ENCODE data around the gene GLT8D2. TPM values are rescaled to one million over a fixed set of nuclear protein-coding genes. Genes with fewer than 3 reads are reported as not detected.

Gene GLT8D2
- polyA plus RNA-seq, 2 of the 4 experiments (the other 2 are of a cell fraction), result 0.27 to 0.43 TPM

Other genes with a start within 250 kb of the GLT8D2 start
- gene NT5DC3, start 209.0 kb downstream of the GLT8D2 start, polyA plus RNA-seq (2011; rRNA removed), result 5.2 and 8.8 TPM in 2 replicates
- gene NT5DC3, start 209.0 kb downstream of the GLT8D2 start, polyA plus RNA-seq (2017; fragmentation: RNase III; extraction: RNeasy Plus Mini Kit Qiagen cat#74134 plus additional on column Dnase treatment), result 5.6 to 6.7 TPM (median 6.3 TPM) in 3 replicates
- gene HSP90B1, start 119.8 kb downstream of the GLT8D2 start, polyA plus RNA-seq (2011; rRNA removed), result 694 and 915 TPM in 2 replicates
- gene HSP90B1, start 119.8 kb downstream of the GLT8D2 start, polyA plus RNA-seq (2017; fragmentation: RNase III; extraction: RNeasy Plus Mini Kit Qiagen cat#74134 plus additional on column Dnase treatment), result 619 to 636 TPM (median 624 TPM) in 3 replicates
- 48.2 and 65.4 TPM in 2 replicates for gene TDG, start 84.3 kb downstream of the GLT8D2 start, polyA plus RNA-seq (2011; rRNA removed)
- gene TDG, start 84.3 kb downstream of the GLT8D2 start, polyA plus RNA-seq (2017; fragmentation: RNase III; extraction: RNeasy Plus Mini Kit Qiagen cat#74134 plus additional on column Dnase treatment), result 28.7 to 30.8 TPM (median 30.5 TPM) in 3 replicates
- 10.0 and 10.6 TPM in 2 replicates for gene HCFC2, start 14.3 kb upstream of the GLT8D2 start, polyA plus RNA-seq (2011; rRNA removed)
- gene HCFC2, start 14.3 kb upstream of the GLT8D2 start, polyA plus RNA-seq (2017; fragmentation: RNase III; extraction: RNeasy Plus Mini Kit Qiagen cat#74134 plus additional on column Dnase treatment), result 5.0 to 5.8 TPM (median 5.0 TPM) in 3 replicates
- 40.0 and 70.2 TPM in 2 replicates for gene NFYB, start 88.0 kb upstream of the GLT8D2 start, polyA plus RNA-seq (2011; rRNA removed)
- gene NFYB, start 88.0 kb upstream of the GLT8D2 start, polyA plus RNA-seq (2017; fragmentation: RNase III; extraction: RNeasy Plus Mini Kit Qiagen cat#74134 plus additional on column Dnase treatment), result 45.2 to 48.3 TPM (median 45.4 TPM) in 3 replicates
- gene TXNRD1, start 165.6 kb upstream of the GLT8D2 start, polyA plus RNA-seq (2011; rRNA removed), result 1,230 and 1,348 TPM in 2 replicates
- gene TXNRD1, start 165.6 kb upstream of the GLT8D2 start, polyA plus RNA-seq (2017; fragmentation: RNase III; extraction: RNeasy Plus Mini Kit Qiagen cat#74134 plus additional on column Dnase treatment), result 820 to 990 TPM (median 899 TPM) in 3 replicates